CD4-positive, alpha-beta T cell treated with Interleukin-12 subunit alpha and Interleukin-12 subunit beta, for 1 hour (primary cell): ENCODE data around the gene SLC7A6.

Source experiments
- DNase-seq: peaks from one replicate; pipeline ENCODE4 v3.0.0-alpha.2; 2020

Gene SLC7A6

GRCh38 chr16:68264128-68265077 is at the start of gene SLC7A6:
TSS of gene SLC7A6 (plus strand) at chr16:68264526. CDS start at chr16:68274727, 10,201 bp downstream.
- peak; percentile 85 for DNase-seq

GRCh38 chr16:68214726-68215125 is 49.6 kb upstream of the SLC7A6 start:
- no peak for DNase-seq

- no peak for DNase-seq
Observed at GRCh38 chr16:68215302-68215701, 49.0 kb upstream of the SLC7A6 start.

GRCh38 chr16:68216240-68216639 is 48.1 kb upstream of the SLC7A6 start:
- DNase-seq: no peak

DNA sequence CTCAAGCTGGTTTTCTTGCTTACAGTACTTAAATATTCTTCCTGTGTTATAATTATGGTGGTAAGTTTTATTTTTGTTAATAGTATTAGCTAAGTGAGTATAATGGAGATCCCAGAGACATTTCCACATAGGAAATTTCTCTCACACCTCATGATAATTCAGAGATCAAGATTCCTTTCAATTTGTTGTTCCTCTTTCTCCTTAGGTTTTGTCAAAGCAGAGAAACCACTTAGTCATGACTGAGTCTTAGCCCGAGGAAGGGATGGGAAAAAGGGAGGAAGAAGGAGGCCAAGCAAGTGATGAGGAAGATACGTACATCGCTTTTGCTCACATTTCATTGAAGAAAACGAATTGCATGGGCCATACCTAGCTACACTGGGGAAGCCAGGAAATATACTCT is 46.8 kb upstream of the SLC7A6 start:
- DNase-seq: no peak

GRCh38 chr16:68219725-68220351 is 44.5 kb upstream of the SLC7A6 start:
- DNase-seq: no peak

GRCh38 chr16:68223072-68223471 is 41.3 kb upstream of the SLC7A6 start:
- no peak for DNase-seq

DNA sequence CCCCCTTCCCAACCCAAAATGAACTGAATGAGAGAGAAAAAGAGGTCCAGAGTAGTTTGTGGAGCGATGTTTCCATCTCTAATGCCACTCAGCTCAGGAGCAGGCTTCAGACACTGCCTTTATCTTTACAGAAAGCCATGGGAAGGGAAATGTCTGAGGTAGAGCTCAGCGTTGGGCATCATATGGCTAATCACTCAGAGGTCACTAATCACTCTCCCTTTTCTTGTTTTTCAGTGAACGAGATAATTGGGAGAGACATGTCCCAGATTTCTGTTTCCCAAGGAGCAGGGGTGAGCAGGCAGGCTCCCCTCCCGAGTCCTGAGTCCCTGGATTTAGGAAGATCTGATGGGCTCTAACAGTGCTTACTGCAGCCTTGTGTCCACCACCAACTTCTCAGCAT is 38.2 kb upstream of the SLC7A6 start:
- no peak for DNase-seq

GRCh38 chr16:68227183-68227793 is 37.0 kb upstream of the SLC7A6 start:
- DNase-seq: no peak

DNA sequence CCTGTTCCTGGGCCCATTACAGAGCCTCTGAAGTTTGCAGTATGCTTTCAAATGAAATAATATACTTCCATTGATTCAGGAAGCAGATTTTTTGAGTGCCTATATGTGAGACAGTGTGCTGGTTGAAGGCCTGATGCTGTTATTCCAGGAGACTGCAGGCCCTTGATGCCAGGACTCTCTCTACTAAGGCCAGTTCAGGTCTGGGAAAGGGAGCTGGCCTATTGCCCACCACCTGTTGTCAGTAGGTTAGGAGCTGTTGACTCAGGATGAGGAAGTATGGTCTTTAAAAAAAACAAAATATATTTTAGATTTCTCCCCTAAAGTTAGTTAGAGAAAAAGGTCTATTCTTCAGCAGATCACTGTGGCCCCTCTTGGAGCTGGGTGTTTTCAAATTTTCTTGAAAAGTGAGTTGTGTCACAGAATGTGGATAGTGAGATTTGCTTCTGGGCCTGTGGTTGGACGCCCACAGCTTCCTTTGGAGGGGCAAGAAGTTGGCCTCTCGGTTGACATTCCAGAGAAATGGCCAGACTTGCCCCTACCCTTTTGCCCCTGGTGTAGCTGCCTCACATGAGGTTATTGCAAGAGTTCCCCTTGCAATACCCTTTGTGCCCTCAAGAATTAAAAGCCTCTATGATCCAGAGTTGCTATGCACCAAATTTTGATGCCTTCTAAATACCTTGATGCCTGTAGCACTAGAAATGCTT is 36.3 kb upstream of the SLC7A6 start:
- DNase-seq: no peak

- DNase-seq: no peak
Observed at GRCh38 chr16:68228652-68229051, 35.7 kb upstream of the SLC7A6 start.

- peak; percentile 60 for DNase-seq
Observed at GRCh38 chr16:68229431-68230175, 34.7 kb upstream of the SLC7A6 start.

DNA sequence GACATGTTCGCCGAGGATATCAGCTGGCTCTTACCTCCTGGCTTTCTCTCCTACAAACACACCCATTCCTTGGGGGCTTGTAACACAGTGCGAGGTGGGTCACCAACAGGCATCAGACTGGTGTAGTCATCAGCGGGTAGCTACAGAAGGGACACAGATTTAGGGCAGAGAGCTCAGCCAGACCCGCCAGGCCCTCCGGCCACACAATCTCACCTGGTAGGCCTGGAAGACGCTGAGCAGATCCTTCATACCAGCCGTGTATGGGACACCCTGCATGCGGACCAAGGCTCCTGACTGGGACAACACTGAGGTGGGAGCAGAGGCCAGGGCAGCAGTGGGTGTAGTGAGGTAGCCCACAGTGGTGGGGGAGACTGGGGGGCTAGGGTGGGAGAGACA is 34.2 kb upstream of the SLC7A6 start:
- no peak for DNase-seq

DNA sequence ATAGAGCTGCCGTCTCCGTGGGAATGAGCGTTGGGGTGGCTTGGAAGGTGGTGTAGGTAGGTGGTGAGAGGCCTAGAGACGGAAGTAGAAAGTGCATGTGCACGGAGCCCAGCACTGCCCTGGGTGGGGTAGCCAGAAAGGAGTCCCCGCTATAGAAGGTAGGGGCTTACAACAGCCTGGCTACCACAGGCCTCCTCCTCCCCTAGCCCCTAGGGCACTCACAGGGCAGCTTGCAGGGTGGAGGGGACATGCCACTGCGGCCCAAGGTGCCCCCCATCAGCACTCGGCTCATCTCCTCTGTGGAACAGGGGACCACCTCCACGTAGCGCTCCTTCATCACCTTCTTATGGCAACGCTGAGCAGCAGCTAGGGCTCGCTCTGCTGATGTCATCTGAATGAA is 33.4 kb upstream of the SLC7A6 start:
- no peak for DNase-seq

DNA sequence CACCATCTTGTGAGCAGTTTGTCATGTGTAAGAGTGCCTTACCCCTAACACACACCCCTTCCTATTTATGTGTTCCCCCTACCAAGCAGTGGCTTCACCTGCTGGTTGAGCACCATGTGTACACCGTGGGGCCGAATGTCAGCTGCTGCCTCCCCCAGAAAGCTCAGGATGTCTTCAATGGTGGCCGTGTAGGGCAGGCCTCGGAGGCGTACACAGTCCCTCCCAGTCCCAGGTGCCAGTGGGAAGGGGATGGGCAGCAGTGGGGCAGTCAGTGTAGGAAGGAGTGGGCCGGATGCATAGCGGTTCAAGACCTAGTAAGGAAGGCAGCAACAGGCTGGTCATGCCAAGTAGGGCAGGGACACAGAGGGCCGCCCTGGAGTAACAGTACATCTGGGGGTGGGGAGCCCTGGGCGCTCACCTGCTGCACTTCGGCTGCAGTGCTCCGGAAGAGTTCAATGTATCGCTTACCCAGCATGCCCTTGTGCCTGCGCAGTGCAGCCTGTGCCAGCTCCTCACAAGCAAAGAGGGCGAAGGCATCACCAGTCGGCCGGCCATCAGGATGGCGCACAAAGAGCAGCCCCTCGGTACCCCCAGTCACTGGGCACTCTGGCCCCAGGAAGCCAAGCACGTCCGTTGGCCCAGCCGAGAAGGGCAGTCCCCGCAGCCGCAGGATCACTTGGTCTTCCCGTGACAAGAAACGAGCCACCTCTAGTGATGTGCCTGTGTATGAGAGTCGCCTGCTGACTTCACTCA is 32.8 kb upstream of the SLC7A6 start:
- no peak for DNase-seq

DNA sequence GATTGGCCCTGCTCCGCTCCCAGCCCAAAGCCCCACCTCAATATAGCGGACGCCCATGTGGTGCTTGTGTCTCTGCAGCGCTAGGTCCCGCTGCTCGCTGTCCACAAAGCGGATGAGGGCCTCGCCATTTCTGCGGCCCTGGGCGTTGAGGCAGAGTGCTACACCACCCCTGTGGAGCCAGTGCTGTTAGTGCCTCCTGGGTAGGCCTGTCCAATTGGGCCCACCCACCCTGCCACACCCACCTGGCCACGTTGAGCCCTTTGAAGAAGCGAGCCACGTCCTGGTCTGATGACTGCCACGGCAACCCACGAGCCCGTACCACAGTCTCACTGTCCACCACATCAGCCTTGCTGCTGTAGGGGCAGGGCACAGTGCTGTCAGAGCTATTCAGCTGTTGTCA is 32.0 kb upstream of the SLC7A6 start:
- no peak for DNase-seq

GRCh38 chr16:68233085-68233834 is 31.1 kb upstream of the SLC7A6 start:
- DNase-seq: no peak

- no peak for DNase-seq
Observed at GRCh38 chr16:68233835-68234187, 30.5 kb upstream of the SLC7A6 start.

DNA sequence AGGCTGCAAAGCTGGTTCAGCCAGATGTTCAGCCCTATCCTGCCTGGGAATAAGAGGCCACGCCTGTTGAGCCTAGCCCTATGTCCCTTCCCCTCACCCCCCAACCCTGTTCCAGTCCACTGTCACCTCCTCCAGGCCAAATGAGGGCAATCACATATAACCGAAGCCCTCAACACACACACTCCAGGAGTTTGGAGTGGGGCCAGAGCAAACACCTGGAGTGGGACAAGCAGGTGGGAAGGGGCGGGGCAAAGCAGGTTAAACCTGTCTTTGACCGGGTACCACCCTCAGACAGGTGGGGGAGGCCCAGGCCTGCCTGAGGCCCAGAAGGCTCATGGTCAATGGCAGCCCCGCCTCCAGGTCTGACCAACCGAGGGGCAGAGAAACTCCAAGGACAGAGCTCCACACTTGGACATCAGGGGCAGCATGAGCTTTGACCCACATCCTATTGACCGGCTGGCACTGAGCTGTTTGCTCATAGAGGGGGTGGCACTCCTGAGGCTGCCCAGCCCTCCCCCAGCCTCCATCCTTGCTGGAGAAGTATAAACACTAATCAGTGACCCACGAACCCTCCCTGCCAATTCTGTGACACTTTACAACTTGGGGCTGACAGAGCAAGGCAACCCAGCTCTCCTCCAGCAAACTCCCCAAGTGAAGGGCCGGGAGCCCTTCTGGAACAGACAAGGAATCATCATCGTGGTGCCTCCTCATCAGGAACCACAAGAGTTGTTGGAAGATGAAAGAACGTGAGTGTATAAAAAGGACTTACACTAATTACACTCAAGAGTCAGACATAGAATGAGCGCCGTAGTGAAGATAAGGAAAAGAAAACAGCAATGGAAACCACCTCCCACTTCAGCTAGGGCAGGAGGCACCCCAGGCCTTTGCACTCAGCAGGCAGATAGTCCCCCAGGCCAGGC is 29.9 kb upstream of the SLC7A6 start:
- DNase-seq: no peak
